Stimulated activated CD4-positive, alpha-beta T cell treated with anti-CD3 and anti-CD28 coated beads, TNF-alpha, amount 100 ng/mL, for 48 hours (primary cell): ENCODE results near the gene DMAC1.

Experiments used
- DNase-seq, 3 donors: peaks; one replicate each; pipeline ENCODE4 v3.0.0-alpha.2; 2020; ENCODE audit warnings: low read depth in 3 of 3

The DMAC1 gene

GRCh38 chr9:7799234-7799943 lies at the start of gene DMAC1:
DMAC1 (minus strand) TSS chr9:7799778; CDS start chr9:7799734, 44 bp downstream.
- DNase-seq = peak; percentile 51 to 65 (median 55)

GRCh38 chr9:7849362-7849761 lies 49.8 kb upstream of the DMAC1 start:
- DNase-seq = no peak

- no peak for DNase-seq
Observed at GRCh38 chr9:7848498-7848897, 48.9 kb upstream of the DMAC1 start.

- DNase-seq = no peak
Observed at GRCh38 chr9:7844242-7844641, 44.7 kb upstream of the DMAC1 start.

- DNase-seq = no peak
Observed at GRCh38 chr9:7841831-7842230, 42.3 kb upstream of the DMAC1 start.

GRCh38 chr9:7834531-7834930 lies 35.0 kb upstream of the DMAC1 start:
- no peak for DNase-seq

- DNase-seq = no peak
Observed at GRCh38 chr9:7828334-7828733, 28.8 kb upstream of the DMAC1 start.

- no peak for DNase-seq
Observed at GRCh38 chr9:7827792-7828191, 28.2 kb upstream of the DMAC1 start.

GRCh38 chr9:7827056-7827455 lies 27.5 kb upstream of the DMAC1 start:
- no peak for DNase-seq

GRCh38 chr9:7823651-7824050 lies 24.1 kb upstream of the DMAC1 start:
- DNase-seq = no peak

GRCh38 chr9:7819984-7820383 lies 20.4 kb upstream of the DMAC1 start:
- DNase-seq = no peak

- DNase-seq = no peak
Observed at GRCh38 chr9:7816021-7816420, 16.4 kb upstream of the DMAC1 start.

- DNase-seq = no peak
Observed at GRCh38 chr9:7813030-7813429, 13.5 kb upstream of the DMAC1 start.

- no peak for DNase-seq
Observed at GRCh38 chr9:7811677-7812076, 12.1 kb upstream of the DMAC1 start.

- DNase-seq = no peak
Observed at GRCh38 chr9:7802666-7803065, 3.1 kb upstream of the DMAC1 start.

- DNase-seq = no peak
Observed at GRCh38 chr9:7799944-7800285, 337 bp upstream of the DMAC1 start.

- no peak for DNase-seq
Observed at GRCh38 chr9:7794196-7794595, 5.4 kb downstream of the DMAC1 start.

- DNase-seq = no peak
Observed at GRCh38 chr9:7791394-7791793, 8.2 kb downstream of the DMAC1 start.

GRCh38 chr9:7790819-7791182 lies 8.8 kb downstream of the DMAC1 start:
- no peak for DNase-seq

GRCh38 chr9:7790022-7790818 lies 9.4 kb downstream of the DMAC1 start:
- no peak for DNase-seq

GRCh38 chr9:7788772-7789171 lies 10.8 kb downstream of the DMAC1 start:
- no peak for DNase-seq

- no peak for DNase-seq
Observed at GRCh38 chr9:7785813-7786212, 13.8 kb downstream of the DMAC1 start.

- DNase-seq = no peak
Observed at GRCh38 chr9:7784472-7784871, 15.1 kb downstream of the DMAC1 start.
